SKM-1 treated with dmso at 0.1 percent for 144 hours (cell line): ENCODE results near the gene CLK4.

Source experiments
- DNase-seq: peaks from one replicate; lab custom pipeline; 2025; ENCODE audit not compliant: unreplicated experiment; lab: John Stamatoyannopoulos, UW

The CLK4 gene

GRCh38 chr5:178626484-178627258 is at the start of gene CLK4:
Gene CLK4 (minus strand): TSS chr5:178627050. CDS start chr5:178623416, 3,634 bp downstream.
- DNase-seq, result peak; percentile 80

DNA sequence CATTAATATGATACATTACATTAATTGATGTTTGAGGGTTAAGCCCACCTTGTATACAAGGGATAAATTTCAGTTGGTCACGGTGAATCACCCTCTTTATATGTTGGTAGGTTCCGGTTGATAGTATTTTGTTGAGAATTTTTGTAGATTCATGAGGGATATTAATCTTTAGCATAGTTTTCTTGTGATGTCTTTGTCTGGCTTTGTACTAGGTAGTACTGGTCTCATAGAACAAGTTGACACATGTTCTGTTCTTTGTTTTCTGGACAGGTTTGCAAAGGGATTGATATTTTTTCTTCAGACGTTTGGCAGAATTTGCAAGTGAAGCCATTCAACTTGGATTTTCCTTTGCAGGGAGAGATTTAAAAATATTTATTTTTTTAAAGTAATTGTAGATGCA is 49.1 kb upstream of the CLK4 start:
- DNase-seq, result no peak

- no peak for DNase-seq
Measured at GRCh38 chr5:178674334-178674733, 47.5 kb upstream of the CLK4 start.

DNA sequence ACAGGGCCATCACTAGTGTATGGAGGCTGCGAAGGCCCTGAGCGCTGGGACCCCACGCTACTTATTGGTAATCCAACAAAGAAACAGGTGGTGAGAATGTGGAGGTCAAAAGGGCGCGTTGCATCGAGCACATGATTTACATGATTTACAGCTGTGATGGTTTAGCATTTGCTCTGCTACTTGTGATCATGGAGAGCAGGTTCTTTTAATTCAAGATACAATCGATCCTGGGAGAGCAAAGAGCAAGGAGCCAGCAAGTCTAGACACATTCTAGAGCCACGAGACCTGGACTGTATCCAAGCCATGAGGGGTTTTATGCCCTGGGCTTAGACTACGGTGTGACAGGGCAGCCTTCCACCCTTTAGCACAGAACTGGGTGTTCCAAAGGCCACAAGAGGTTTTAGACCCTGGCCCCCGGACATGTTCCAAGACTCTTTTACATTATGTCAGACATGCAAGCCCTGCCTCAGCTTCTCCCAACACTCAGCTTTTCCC is 47.0 kb upstream of the CLK4 start:
- DNase-seq, result no peak

GRCh38 chr5:178672630-178673029 is 45.8 kb upstream of the CLK4 start:
- DNase-seq, result no peak

DNA sequence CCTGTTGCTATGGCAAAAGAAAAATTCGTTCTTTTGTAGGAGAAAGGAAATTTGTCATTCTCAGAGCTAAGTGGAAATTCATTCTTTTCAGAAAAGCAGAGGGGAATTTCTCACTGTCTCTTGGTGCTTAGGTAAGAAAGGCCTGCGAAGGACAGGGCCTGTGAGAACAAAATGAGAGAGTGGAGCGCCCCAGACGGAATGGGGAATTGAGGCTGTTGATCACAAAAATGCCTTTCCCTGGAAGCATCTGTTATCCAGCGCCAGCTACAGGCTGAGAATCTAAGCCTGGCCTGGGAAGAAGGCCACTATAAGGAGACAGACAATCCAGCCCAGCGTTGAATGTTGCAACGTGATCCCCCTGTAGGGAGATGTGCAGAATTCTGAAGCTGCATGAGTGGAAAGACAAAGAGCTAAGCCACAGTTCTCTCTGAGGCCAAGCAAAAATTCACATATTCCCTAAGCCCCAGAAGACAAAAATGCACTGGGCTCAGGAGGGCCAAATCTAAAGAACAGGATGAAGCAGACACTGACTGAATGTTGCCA is 44.8 kb upstream of the CLK4 start:
- no peak for DNase-seq

DNA sequence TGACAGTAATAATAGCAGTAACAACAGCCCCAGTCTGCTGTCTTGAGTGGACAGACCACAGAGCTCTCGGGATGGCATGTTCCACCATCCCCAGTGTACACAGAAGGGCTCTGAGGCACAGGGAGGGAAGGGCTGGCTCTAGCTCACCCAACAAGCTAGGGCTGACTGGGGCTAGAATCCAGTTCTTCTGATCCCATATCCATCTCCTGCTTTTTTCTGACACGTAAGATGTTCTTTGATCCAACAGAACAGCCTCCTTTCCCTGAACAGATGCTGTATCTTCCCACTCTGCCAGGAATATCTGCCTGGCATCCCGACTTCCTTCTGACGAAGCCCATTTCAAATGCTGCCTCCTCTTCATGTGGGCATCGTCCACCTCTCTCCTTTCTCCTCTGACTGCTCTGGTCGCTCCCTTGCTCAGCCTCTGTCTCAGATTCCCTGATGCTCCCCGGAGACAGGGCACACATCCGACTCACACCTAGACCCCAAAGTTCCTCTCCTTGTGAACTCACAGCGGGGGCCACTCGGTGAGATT is 43.6 kb upstream of the CLK4 start:
- DNase-seq, result no peak

GRCh38 chr5:178668579-178668978 is 41.7 kb upstream of the CLK4 start:
- DNase-seq, result peak; percentile 70

GRCh38 chr5:178667688-178668087 is 40.8 kb upstream of the CLK4 start:
- DNase-seq, result no peak

DNA sequence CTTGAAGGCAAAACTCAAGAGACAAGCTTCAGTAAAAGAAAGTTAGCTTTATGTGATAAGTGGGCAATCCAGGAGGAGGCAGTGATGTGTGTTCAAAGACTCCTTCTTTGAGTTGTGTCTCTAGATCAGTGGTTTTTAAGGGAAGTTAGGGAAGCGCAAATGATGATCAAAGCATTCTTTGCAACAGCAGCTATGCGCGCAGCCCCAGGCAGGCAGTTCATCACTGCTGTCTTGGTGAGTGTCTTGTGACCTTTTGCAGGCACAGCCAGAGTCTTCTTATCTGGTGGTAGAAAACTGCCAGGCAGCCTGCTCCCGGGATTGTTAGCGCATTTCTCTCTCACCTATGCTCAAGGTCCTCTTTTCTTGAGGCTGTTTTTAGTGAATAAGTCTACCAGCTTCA is 40.3 kb upstream of the CLK4 start:
- DNase-seq, result no peak

- DNase-seq, result no peak
Measured at GRCh38 chr5:178664141-178664540, 37.3 kb upstream of the CLK4 start.

GRCh38 chr5:178662541-178662860 is 35.7 kb upstream of the CLK4 start:
- no peak for DNase-seq

DNA sequence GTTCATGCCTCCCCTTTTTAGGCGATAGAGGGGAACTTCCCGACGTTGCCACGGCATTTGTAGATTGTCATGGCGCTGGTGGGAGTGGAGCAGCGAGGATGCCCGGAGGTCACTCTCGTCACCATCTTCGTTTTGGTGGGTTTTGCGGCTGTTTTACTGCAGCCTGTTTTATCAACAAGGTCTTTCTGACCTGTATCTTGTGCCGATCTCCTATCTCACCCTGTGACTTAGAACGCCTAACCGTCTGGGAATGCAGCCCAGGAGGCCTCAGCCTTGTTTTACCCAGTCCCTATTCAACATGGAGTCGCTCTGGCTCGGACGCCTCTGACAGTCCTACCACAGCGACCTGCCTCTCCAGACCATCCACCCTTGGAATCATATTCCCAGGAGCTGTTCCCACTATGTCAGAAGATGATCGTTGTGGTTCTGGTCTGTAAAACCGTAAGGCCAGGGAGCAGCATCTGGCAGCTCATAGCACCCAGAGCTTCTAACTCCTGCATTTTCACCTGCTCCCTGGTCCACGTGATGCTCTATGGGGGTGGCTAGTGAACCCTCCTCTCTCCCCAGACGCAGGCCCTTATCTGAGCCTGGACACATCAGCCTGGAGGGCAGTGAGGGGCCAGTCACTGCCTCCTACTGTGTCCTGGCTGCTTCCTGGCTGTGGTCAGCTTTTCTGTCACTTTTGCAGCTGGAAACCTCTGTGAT is 35.1 kb upstream of the CLK4 start:
- no peak for DNase-seq

DNA sequence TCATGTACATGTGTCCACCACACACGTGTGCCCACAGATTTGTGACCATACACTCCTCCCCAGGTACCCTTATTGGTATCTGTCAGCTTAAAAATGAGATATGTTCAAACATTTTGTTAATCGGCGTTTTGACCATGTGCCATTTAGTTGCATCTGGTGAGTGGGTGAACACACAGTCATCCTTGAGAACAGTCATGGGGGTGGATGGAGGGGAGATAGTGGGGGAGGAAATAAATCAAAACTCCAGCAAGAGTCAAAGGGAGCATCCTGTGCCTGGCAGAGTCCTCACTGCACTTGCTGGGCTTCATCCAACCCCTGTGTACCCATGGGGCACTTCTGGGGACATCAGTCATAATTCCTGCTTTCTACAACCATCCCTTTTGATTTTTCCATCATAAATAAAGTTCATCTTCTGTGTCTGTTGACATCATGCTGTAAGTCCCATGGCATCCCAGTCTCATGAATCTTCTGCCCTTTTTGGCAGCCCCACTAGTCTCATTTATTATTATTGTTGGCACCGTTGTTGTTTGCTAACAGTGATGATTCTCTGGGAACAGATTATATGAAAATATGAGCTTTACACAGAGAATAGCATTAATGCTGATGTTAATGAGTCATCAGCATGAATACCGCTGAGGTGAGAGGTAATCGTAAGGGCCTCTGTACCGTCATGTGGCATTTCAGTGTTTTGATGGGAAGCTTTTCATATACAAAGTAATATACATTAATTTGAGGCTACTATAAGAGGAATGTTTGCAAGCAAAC is 24.4 kb upstream of the CLK4 start:
- DNase-seq, result no peak

- no peak for DNase-seq
Measured at GRCh38 chr5:178650214-178650613, 23.4 kb upstream of the CLK4 start.

DNA sequence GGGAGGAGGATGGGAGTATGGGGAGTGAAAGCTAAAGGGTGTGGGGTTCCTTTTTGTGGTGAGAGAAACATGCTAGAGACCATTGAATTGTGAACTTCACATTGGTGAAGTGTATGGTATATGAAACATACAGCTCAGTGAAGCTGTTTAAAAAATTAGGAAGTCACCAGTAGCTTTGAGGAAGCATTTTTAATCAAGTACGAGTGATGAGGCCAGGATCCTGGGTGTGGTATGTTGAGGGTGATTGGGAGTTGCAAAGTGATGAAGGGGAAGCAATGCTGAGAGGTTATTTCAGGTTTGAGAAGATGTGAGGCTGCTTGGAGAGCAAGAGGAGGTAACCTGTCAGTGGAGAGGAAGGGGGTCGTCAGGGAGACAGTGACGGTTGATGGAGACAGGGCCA is 22.7 kb upstream of the CLK4 start:
- DNase-seq, result peak; percentile 41

DNA sequence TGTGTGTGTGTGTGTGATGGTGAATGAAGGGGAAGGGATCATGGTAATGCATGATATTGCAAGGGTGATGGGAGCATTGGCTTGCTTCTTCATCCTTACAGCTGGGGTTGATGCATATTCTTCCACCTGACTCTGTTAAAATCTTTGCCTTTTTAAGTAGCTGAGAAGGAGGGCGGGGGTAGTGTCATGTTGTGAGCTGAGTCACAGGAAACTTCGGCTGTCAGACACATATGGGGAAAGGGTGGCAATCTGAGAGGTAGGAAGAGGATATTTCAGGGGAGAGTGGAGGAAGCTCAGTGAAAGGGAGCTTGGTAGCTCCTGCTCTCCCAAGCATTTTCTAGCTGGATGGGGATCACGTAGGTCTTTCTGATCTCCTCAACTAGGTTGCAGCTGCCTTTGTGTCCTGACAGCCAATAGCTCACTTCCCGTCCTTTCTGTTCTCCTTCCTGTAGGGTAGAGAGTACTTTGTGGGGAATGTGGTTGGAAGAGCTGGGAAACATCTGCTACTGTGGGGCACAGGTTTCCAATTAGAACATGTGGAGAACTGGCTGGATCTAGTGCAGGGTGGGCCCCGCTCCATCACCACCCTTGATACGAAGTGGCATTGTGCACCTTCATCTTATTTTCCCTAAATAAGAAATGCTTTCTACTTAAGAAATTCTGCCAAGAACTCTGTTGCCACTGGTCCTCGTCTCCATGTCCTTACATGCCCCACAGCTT is 18.1 kb upstream of the CLK4 start:
- DNase-seq, result no peak

DNA sequence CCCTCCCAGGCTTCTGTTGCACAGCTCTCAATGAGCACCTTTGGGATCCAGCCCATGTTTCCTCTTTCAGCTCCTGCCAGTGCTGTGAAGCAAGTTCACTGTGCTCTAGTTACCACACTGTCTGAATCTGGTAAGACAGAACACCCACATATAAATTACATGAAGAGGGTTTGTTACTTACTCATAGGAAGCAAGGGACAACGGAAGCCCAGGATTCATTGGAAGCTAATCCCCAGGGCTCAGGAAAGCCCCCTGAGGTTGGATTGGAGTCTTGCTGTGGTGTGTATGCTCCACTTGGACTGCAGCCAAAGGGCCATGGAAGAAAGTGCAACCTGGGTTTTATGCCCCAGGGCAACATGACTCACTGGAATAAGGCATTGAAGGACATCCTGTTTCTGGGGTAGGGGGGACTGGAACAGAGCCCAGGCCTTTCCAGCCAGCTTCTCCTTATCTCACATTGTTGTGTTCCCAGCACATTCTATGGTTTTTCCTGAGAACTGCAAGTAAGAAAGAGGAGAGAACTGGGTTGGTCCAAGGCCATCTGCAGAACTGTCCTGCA is 15.6 kb upstream of the CLK4 start:
- DNase-seq, result no peak

GRCh38 chr5:178641711-178642110 is 14.9 kb upstream of the CLK4 start:
- no peak for DNase-seq

- DNase-seq, result no peak
Measured at GRCh38 chr5:178640331-178641045, 13.6 kb upstream of the CLK4 start.
